H9 (cell line): Measurements from ENCODE around the gene RERE. TPM values are rescaled to one million over a fixed set of nuclear protein-coding genes. Genes with fewer than 3 reads are reported as not detected.

ENCODE experiments used
- DNase-seq: peaks from one replicate; pipeline ENCODE4 v3.0.0-alpha.2; 2017
- H2AFZ ChIP-seq: one replicate; pipeline ENCODE4 v1.6.1; 2013; ENCODE audit warnings: mild to moderate bottlenecking, low read length, control low read depth, moderate library complexity
- H2AK5ac ChIP-seq: 2 replicates; pipeline ENCODE4 v1.6.1; 2013; ENCODE audit warnings: low read length, control low read depth, mixed read lengths; ENCODE audit not compliant: insufficient read length
- H2BK120ac ChIP-seq: one replicate; pipeline ENCODE4 v1.6.1; 2013; ENCODE audit warnings: low read depth, mild to moderate bottlenecking, low read length, control low read depth, inconsistent platforms; ENCODE audit not compliant: poor library complexity, severe bottlenecking
- H2BK12ac ChIP-seq: 2 replicates; pipeline ENCODE4 v1.6.1; 2013; ENCODE audit warnings: low read length, control low read depth, mixed read lengths, low read depth; ENCODE audit not compliant: insufficient read length
- H2BK15ac ChIP-seq: 2 replicates; pipeline ENCODE4 v1.6.1; 2013; ENCODE audit warnings: low read depth, low read length, control low read depth
- H2BK20ac ChIP-seq: one replicate; pipeline ENCODE4 v1.6.1; 2013; ENCODE audit warnings: low read depth, mild to moderate bottlenecking, low read length, control low read depth, inconsistent platforms; ENCODE audit not compliant: poor library complexity, severe bottlenecking
- H2BK5ac ChIP-seq: 2 replicates; pipeline ENCODE4 v1.6.1; 2013; ENCODE audit warnings: low read length, control low read depth, mixed read lengths; ENCODE audit not compliant: insufficient read length
- H3K14ac ChIP-seq: 2 replicates; pipeline ENCODE4 v1.6.1; 2013; ENCODE audit warnings: low read length, control low read depth; ENCODE audit not compliant: insufficient read depth
- H3K18ac ChIP-seq: 2 replicates; pipeline ENCODE4 v1.6.1; 2013; ENCODE audit warnings: low read depth, mild to moderate bottlenecking, mixed read lengths, low read length, control low read depth; ENCODE audit not compliant: insufficient read length
- H3K23ac ChIP-seq: 2 replicates; pipeline ENCODE4 v1.6.1; 2013; ENCODE audit warnings: low read length, control low read depth, mixed read lengths, low read depth; ENCODE audit not compliant: insufficient read length
- H3K23me2 ChIP-seq: 2 replicates; pipeline ENCODE4 v1.6.1; 2013; ENCODE audit warnings: low read depth, mild to moderate bottlenecking, mixed read lengths, low read length, control low read depth; ENCODE audit not compliant: insufficient read length, poor library complexity, severe bottlenecking
- H3K27ac ChIP-seq: 2 replicates; pipeline ENCODE4 v1.5.1; 2013; ENCODE audit warnings: low read length, control low read depth, mixed read lengths, low read depth; ENCODE audit not compliant: insufficient read length
- H3K27me3 ChIP-seq: 2 replicates; pipeline ENCODE4 v1.6.1; 2013; ENCODE audit warnings: low read length, control low read depth, inconsistent platforms; ENCODE audit not compliant: insufficient read depth
- H3K4ac ChIP-seq: 2 replicates; pipeline ENCODE4 v1.6.1; 2013; ENCODE audit warnings: low read depth, mild to moderate bottlenecking, control low read depth, inconsistent platforms, low read length, moderate library complexity
- H3K4me1 ChIP-seq: 2 replicates; pipeline ENCODE4 v1.6.1; 2013; ENCODE audit warnings: low read length, control low read depth, inconsistent platforms; ENCODE audit not compliant: insufficient read depth
- H3K4me2 ChIP-seq: 2 replicates; pipeline ENCODE4 v1.6.1; 2013; ENCODE audit warnings: low read length, control low read depth, mixed read lengths; ENCODE audit not compliant: insufficient read length, insufficient read depth
- H3K56ac ChIP-seq: 2 replicates; pipeline ENCODE4 v1.6.1; 2013; ENCODE audit warnings: low read depth, mild to moderate bottlenecking, mixed read lengths, low read length, control low read depth; ENCODE audit not compliant: insufficient read length
- H3K79me1 ChIP-seq: 2 replicates; pipeline ENCODE4 v1.6.1; 2013; ENCODE audit warnings: low read depth, mild to moderate bottlenecking, moderate library complexity, low read length, control low read depth, inconsistent platforms; ENCODE audit not compliant: insufficient read depth, poor library complexity, severe bottlenecking
- H3K79me2 ChIP-seq: 2 replicates; pipeline ENCODE4 v1.6.1; 2013; ENCODE audit warnings: low read length, control low read depth, inconsistent platforms; ENCODE audit not compliant: insufficient read depth
- H3K9ac ChIP-seq: 2 replicates; pipeline ENCODE4 v1.6.1; 2013; ENCODE audit warnings: low read length, control low read depth, mixed read lengths; ENCODE audit not compliant: insufficient read length; ENCODE audit errors: extremely low read depth
- H3K9me3 ChIP-seq: one replicate; pipeline ENCODE4 v1.6.1; 2013; ENCODE audit warnings: low read depth, low read length, inconsistent platforms; ENCODE audit not compliant: control insufficient read depth
- H3T11ph ChIP-seq: one replicate; pipeline ENCODE4 v1.6.1; 2013; ENCODE audit warnings: mild to moderate bottlenecking, low read length, control low read depth, inconsistent platforms
- H4K20me1 ChIP-seq: one replicate; pipeline ENCODE4 v1.6.1; 2013; ENCODE audit not compliant: control insufficient read depth, insufficient read length, insufficient read depth
- H4K5ac ChIP-seq: 2 replicates; pipeline ENCODE4 v1.6.1; 2013; ENCODE audit warnings: low read depth, mild to moderate bottlenecking, mixed read lengths, low read length, control low read depth; ENCODE audit not compliant: insufficient read length
- H4K8ac ChIP-seq: replicated peaks from 2 replicates; pipeline ENCODE4 v1.6.1; 2013; ENCODE audit warnings: low read length, control low read depth, mixed read lengths, low read depth; ENCODE audit not compliant: insufficient read length
- H4K91ac ChIP-seq: 2 replicates; pipeline ENCODE4 v1.6.1; 2013; ENCODE audit warnings: low read depth, mild to moderate bottlenecking, moderate library complexity, mixed read lengths, low read length, control low read depth; ENCODE audit not compliant: insufficient read length
- H3K27ac Mint-ChIP-seq, 3 experiments: 2 replicates in 2 of 3; 3 replicates in 1 of 3; pipeline ENCODE4 v1.8.0; 2020 to 2021; ENCODE audit warnings: mixed read lengths in 3 of 3, mild to moderate bottlenecking in 1 of 3, moderate library complexity in 1 of 3
- H3K27me3 Mint-ChIP-seq: 2 replicates; pipeline ENCODE4 v1.8.0; 2021; ENCODE audit warnings: low read depth, mild to moderate bottlenecking, moderate library complexity, mixed read lengths
- H3K36me3 Mint-ChIP-seq, 3 experiments: 2 replicates in 2 of 3; 3 replicates in 1 of 3; pipeline ENCODE4 v1.8.0; 2020 to 2021; ENCODE audit warnings: low read depth in 3 of 3, mixed read lengths in 3 of 3; ENCODE audit not compliant: insufficient read depth in 1 of 3
- H3K4me1 Mint-ChIP-seq, 2 experiments: 2 replicates each; pipeline ENCODE4 v1.8.0; 2020; ENCODE audit warnings: mixed read lengths in 2 of 2
- H3K4me3 Mint-ChIP-seq, 2 experiments: 2 replicates in 1 of 2; 3 replicates in 1 of 2; pipeline ENCODE4 v1.8.0; 2020 to 2021; ENCODE audit warnings: mild to moderate bottlenecking in 2 of 2, mixed read lengths in 2 of 2, moderate library complexity in 1 of 2
- H3K9me3 Mint-ChIP-seq, 2 experiments: 2 replicates in 1 of 2; 3 replicates in 1 of 2; pipeline ENCODE4 v1.8.0; 2020; ENCODE audit warnings: mild to moderate bottlenecking in 2 of 2, mixed read lengths in 2 of 2, moderate library complexity in 1 of 2
- WGBS: extraction: QIAGEN DNeasy Blood & Tissue Kit; methylation state at CpG from one replicate; pipeline ENCODE4 v1.1.7; 2013; ENCODE audit warnings: missing lambda C conversion rate, low lambda C conversion rate, mixed read lengths; ENCODE audit not compliant: insufficient read length; ENCODE audit errors: extremely low coverage; 5-methylcytosine and 5-hydroxymethylcytosine counted together
- total RNA-seq: library from RNA; stranded (reverse); gene quantifications from 2 replicates; pipeline ENCODE4 v1.2.1, GENCODE V29; 2021
- TF ChIP-seq, protein P1 (sequence below): fragments of 200-600 bp; sonication (generic); conservative IDR thresholded peaks from 3 replicates; pipeline ENCODE4 v1.8.0; 2021; ENCODE audit warnings: antibody characterized with exemption, mild to moderate bottlenecking

The RERE gene
- total RNA-seq, 1 experiment from 2014 or later: 103 TPM

DNA sequence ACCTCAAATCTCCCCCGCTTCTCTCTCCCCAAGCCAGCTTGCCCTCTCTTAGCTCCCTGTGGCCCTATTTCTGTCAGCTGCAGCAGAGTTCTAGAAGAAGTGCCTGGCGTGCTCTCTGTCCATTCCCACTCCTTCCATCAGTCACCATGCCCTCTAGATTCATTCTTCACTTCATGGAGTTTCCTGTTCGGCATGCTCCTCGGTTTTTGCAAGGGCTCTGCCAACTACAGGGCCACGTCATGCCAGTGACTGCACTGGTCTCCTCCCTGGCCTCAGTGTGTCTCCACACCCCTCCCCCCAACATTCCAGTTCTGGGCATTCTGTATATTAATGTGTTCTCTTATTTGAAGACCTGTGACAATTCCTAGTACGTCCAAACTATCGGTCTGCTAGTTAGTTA is 385.7 kb downstream of the RERE start:
- H3K36me3 Mint-ChIP-seq: peaks cover 0 to 5% (median 0%) of the 10 kb centered on the region in 3 experiments; a peak in 3 of 7 replicates
- no peak overlapping the region for H3T11ph ChIP-seq
- H3K27me3 ChIP-seq: no peaks in the 10 kb centered on the region
- no peaks in the 10 kb centered on the region for H4K20me1 ChIP-seq
- no peak overlapping the region for H2BK12ac ChIP-seq
- no peak overlapping the region for H3K4me3 Mint-ChIP-seq
- H4K91ac ChIP-seq: no peak overlapping the region
- H3K4me1 Mint-ChIP-seq: peaks cover 27 to 34% of the 10 kb centered on the region in 2 experiments
- H3K4me2 ChIP-seq: no peak overlapping the region
- H3K9me3 ChIP-seq: no peaks in the 10 kb centered on the region
- H3K27ac Mint-ChIP-seq: peak overlapping the region; percentile 32 to 59 (median 33); a peak in 4 of 7 replicates
- no peak overlapping the region for H3K4ac ChIP-seq
- WGBS: no CpG with 5 or more reads among the region's 7 CpGs
- H2BK5ac ChIP-seq: no peak overlapping the region
- no peak overlapping the region for H3K18ac ChIP-seq
- no peak overlapping the region for H3K56ac ChIP-seq
- no peak for DNase-seq
- no peaks in the 10 kb centered on the region for H3K9me3 Mint-ChIP-seq
- no peak overlapping the region for H2BK15ac ChIP-seq
- no peaks in the 10 kb centered on the region; the same call in 1 of the 2 replicates for H3K4me1 ChIP-seq
- H3K79me2 ChIP-seq: no peaks in the 10 kb centered on the region; the same call in 1 of the 2 replicates
- no peaks in the 10 kb centered on the region for H3K23me2 ChIP-seq
- H3K14ac ChIP-seq: no peak overlapping the region
- no peak overlapping the region for H3K9ac ChIP-seq
- H3K79me1 ChIP-seq: peaks cover 3% of the 10 kb centered on the region
- TF ChIP-seq, protein P1, sequence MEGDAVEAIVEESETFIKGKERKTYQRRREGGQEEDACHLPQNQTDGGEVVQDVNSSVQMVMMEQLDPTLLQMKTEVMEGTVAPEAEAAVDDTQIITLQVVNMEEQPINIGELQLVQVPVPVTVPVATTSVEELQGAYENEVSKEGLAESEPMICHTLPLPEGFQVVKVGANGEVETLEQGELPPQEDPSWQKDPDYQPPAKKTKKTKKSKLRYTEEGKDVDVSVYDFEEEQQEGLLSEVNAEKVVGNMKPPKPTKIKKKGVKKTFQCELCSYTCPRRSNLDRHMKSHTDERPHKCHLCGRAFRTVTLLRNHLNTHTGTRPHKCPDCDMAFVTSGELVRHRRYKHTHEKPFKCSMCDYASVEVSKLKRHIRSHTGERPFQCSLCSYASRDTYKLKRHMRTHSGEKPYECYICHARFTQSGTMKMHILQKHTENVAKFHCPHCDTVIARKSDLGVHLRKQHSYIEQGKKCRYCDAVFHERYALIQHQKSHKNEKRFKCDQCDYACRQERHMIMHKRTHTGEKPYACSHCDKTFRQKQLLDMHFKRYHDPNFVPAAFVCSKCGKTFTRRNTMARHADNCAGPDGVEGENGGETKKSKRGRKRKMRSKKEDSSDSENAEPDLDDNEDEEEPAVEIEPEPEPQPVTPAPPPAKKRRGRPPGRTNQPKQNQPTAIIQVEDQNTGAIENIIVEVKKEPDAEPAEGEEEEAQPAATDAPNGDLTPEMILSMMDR: no peak
- no peaks in the 10 kb centered on the region for H3K27me3 Mint-ChIP-seq
- H3K23ac ChIP-seq: no peak overlapping the region
- H4K8ac ChIP-seq: no peak overlapping the region
- no peak overlapping the region for H2BK120ac ChIP-seq
- no peak overlapping the region for H4K5ac ChIP-seq
- H2AFZ ChIP-seq: no peak overlapping the region
- no peak overlapping the region for H2BK20ac ChIP-seq
- H3K27ac ChIP-seq: no peak overlapping the region
- H2AK5ac ChIP-seq: no peak overlapping the region
